ENCODE data around the gene CEACAM19.

CEACAM19 gene

DNA sequence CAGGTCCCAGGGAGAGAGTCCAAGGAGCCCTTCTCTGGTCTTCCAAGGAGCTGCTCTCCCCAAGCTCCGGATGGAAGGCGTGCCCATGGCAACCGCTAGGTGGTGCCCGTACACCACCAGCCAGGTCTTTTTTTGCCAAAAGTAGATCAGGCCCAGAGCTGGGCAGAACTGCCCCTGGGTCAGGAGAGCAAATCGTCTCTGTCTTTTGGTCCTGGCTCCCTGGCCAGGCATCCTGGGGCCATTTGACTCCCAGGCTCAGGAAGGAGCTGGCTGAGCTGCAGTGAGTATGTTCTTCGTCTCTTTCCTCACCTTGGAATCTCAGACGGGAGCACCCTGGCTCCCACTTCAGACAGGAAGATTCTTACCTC is 52.7 kb downstream of the CEACAM19 start:
- DNase-seq, result peak; percentile 66

DNA sequence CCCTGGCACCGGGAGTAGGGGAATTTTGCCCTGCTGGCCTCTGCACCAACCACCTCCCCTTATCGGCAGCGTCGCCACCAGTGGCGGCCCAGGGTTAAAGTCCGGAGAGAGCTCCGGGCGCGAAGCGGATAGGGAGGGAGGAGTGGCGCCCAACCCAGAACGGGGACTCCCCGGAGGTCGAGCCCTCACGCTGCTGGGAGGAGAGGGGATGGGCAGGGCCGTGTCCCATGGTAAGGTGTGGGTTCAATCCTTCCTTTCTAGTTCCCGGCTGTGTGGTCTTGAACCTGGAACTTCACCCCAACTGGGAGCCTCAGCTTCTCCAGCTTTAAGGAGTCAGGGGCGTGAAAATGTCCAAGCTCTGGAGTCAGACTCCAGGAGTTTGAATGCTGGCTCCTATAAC is 54.0 kb downstream of the CEACAM19 start:
- DNase-seq, result no peak

DNA sequence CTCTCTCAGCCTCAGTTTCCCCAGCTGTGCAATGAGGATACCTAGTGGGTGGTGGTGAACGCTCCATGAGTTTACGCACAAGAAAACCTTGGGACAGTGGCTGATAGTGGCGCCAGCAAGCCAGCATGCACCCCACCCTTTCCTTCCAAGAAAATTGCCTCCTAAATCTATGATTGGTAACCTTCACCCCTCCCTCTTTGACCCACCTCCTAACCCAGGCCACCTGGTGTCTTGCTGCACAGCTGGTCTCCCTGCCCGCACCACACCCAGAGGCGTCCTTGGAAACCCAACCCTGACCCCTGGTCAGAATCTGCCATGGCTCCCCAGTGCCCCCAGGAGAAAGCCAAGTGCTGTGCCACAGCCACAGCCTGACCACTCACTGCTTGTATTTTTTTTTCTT is 54.4 kb downstream of the CEACAM19 start:
- no peak for DNase-seq

DNA sequence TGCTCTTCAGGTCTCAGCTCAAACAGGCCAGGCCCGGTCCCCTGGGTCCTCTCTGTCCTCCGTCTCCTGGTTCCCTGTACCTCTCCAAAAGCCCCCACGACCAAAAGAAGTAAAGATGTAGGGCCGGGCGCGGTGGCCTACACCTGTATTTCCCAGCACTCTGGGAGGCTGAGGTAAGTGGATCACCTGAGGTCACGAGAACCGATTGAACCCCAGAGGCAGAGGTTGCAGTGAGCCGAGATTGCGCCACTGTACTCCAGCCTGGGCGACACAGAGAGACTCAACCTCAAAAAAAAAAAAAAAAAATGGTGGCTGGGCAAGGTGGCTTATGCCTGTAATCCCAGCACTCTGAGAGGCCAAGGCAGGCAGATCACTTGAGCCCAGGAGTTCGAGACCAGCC is 55.2 kb downstream of the CEACAM19 start:
- no peak for DNase-seq

DNA sequence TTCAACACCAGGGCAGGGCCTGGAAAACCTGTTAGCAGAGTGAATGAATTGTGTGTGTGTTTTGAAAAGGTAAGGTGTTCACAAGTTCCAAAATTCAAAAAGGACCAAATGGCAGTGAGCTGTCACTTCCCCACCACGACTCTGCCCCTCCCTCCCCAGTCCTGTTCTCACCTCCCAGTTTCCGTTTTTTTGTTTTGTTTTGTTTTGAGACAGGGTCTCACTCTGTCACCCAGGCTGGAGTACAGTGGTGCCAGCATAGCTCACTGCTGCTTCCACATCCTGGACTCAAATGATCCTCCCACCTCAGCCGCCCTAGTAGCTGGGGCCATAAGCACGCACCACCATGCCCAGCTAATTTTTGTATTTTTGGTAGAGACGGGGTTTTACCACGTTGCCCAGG is 56.9 kb downstream of the CEACAM19 start:
- no peak for DNase-seq

DNA sequence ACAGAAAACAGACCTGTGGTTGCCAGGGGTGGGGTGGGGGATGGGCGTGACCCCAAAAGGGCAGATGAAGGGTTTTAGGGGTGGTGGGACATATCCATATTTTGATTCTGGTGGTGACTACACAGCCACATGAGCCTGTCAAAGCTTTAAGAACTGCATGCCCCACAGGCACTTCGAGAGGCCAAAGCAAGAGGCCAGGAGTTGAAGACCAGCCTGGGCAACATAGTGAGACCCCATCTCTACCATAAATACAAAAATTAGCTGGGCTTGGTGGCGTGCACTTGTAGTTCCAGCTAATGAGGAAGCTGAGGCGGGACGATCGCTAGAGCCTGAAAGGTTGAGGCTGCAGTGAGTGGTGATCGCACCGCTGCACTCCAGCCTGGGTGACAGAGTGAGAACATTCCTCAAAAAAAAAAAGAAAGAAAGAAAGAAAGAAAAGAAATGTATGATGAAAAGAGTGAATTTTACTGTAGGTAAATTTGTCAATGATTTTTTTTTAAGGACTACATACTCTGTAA is 58.3 kb downstream of the CEACAM19 start:
- DNase-seq, result no peak

DNA sequence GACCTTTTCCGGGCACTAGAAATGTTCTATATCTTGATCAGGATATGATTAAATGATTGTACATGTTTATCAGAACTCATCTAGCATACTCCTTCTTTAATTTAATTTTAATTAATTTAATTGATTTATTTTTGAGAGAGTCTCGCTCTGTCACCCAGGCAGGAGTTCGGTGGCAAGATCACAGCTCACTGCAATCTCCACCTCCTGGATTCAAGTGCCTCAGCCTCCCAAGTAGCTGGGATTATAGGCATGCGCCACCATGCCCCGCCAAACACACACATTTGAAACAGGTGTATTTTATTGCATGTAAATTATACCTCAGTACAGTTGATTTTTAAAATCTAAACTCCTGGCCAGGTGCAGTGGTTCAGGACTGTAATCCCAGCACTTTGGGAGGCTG is 59.8 kb downstream of the CEACAM19 start:
- no peak for DNase-seq

DNA sequence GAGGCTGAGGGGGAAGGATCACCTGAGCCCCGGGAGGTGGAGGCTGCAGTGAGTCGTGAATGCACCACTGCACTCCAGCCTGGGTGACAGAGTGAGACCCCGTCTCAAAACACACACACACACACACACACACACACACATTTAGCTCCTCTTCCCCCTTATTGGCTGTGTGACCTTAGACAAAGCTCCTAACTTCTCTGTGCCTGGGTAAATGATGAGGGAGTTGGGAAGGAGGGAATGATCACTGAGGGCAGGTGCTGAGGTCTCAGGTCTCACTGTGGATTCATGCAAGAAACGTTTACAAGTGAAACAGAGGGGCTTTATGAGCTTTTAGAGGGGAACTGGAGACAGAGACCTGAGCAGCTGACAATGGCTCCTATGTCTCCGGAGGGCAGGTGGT is 60.3 kb downstream of the CEACAM19 start:
- DNase-seq, result no peak

DNA sequence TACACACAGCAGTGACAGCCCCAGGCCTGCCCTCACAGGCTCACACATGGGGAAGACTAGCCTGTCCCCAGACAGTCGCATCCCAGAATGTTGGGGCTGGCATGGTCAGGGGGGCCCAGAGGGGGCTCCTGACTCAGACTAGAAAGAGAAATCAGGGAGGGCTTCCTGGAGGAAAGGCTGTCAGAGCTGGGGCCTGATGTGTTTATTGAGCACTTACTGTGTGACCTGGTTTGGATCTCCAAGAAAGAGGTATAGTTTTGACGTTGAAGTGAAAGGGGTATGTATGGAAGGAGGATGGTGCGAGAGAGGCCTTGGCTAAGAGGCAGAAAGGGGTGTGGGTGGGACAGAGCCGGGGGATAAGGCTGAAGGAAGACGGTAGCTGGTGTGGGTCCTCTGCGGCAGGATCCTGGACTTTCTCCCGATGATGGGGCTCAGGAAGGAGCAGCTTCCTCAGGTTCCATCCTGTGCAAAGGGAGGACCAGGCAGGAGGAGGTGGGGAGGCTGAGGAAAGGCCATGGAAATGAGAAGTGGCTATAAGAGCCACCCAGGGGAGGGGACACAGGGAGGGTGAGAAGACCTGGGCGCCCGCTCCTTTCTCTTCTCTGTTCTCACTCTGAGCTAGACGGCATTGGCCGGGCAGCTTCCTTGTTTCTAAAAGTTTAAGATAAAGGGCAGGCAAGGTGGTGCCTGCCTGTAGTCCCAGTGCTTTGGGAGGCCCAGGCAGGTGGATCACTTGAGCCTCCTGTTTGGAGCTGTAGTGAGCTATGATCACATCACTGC is 61.1 kb downstream of the CEACAM19 start:
- DNase-seq, result no peak
